HFF-Myc (cell line): ENCODE data around the gene CIDEB.
A peak's percentile ranks its signal among the peaks of the same experiment; 100 is the strongest.
"Not testable (repeated sequence)": the region's sequence is repeated elsewhere in the genome, so short reads cannot be mapped to it uniquely, and the experiment has no call there.

ENCODE experiments used
- DNase-seq: peaks from one replicate; pipeline ENCODE4 v3.0.0-alpha.2; 2011; ENCODE audit warnings: low read depth; ENCODE audit errors: extremely low read depth
- H3K4me3 ChIP-seq: replicated peaks from 2 replicates; pipeline ENCODE4 v1.5.1; 2011; ENCODE audit warnings: low read depth, mild to moderate bottlenecking, control low read depth, low read length
- CTCF ChIP-seq: IDR thresholded peaks from 2 replicates; pipeline ENCODE4 v1.5.1; 2012; ENCODE audit warnings: mild to moderate bottlenecking, low read depth, low read length, control low read depth; ENCODE audit errors: missing control alignments

CIDEB gene

GRCh38 chr14:24307575-24308341 lies at the start of gene CIDEB:
TSS of gene CIDEB (minus strand) at chr14:24307977. CDS start at chr14:24307858, 119 bp downstream.
- peak; percentile 99 for TF ChIP-seq CTCF
- no peak within 1 kb of the TSS for H3K4me3 ChIP-seq
- no peak for DNase-seq

- H3K4me3 ChIP-seq: no peak overlapping the region
- TF ChIP-seq CTCF: no peak
- no peak for DNase-seq
These were observed 48.4 kb upstream of the CIDEB start for GRCh38 chr14:24356208-24356607.

- TF ChIP-seq CTCF: no peak
- no peak for DNase-seq
- no peak overlapping the region for H3K4me3 ChIP-seq
These were observed 47.2 kb upstream of the CIDEB start for GRCh38 chr14:24355009-24355408.

- not testable (repeated sequence) for DNase-seq, H3K4me3 ChIP-seq
These were observed 46.7 kb upstream of the CIDEB start for GRCh38 chr14:24354482-24354825.

GRCh38 chr14:24353559-24354481 lies 46.0 kb upstream of the CIDEB start:
- no peak for TF ChIP-seq CTCF
- DNase-seq: peak; percentile 56
- no peak overlapping the region for H3K4me3 ChIP-seq

- no peak for TF ChIP-seq CTCF
- DNase-seq: no peak
- no peak overlapping the region for H3K4me3 ChIP-seq
These were observed 43.7 kb upstream of the CIDEB start for GRCh38 chr14:24351517-24351916.

- TF ChIP-seq CTCF: no peak
- DNase-seq: no peak
- H3K4me3 ChIP-seq: no peak overlapping the region
These were observed 42.0 kb upstream of the CIDEB start for GRCh38 chr14:24349742-24350141.
